Endothelial cell of umbilical vein (primary cell): Measurements from ENCODE around the gene RTCA. TPM values are rescaled to one million over a fixed set of nuclear protein-coding genes. Genes with fewer than 3 reads are reported as not detected.

ENCODE experiments used
- BruUV-seq: library from RNA; stranded (reverse); fragments of 400-500 nt; replicated peaks from 2 replicates; lab custom pipeline; 2021; lab: Mats Ljungman, UMichigan
- CTCF ChIA-PET: fragments of 300-600, 350-600 bp; sonication (Branson Sonifier 250); formaldehyde crosslinking; loops from one replicate; lab custom pipeline; 2021; ENCODE audit warnings: antibody characterized with exemption, inconsistent platforms; lab: Charles Lee
- POLR2A ChIA-PET: fragments of 300-600, 350-600 bp; sonication (Branson Sonifier 250); formaldehyde crosslinking; loops from one replicate; lab custom pipeline; 2021; ENCODE audit warnings: antibody characterized with exemption, inconsistent platforms; lab: Charles Lee
- DNase-seq: peaks from one replicate; pipeline ENCODE4 v3.0.0-alpha.2; 2011; ENCODE audit warnings: low read depth, low spot score
- FAIRE-seq: peaks from 2 replicates; lab custom pipeline; 2011; peaks lifted over from hg19 to GRCh38; lab: Jason Lieb, UNC
- H2AFZ ChIP-seq: 2 replicates; pipeline ENCODE4 v1.6.0; 2012; ENCODE audit warnings: low read depth, low read length, control low read depth, inconsistent platforms
- H3K27ac ChIP-seq: 2 replicates; pipeline ENCODE4 v1.5.1; 2011; ENCODE audit warnings: low read depth, mild to moderate bottlenecking, control low read depth, low read length, moderate library complexity; ENCODE audit not compliant: insufficient read depth
- H3K27me3 ChIP-seq, 2 experiments: 2 replicates each; pipeline versions ENCODE4 v1.6.0 to v1.6.1; 2011; ENCODE audit warnings: low read length in 2 of 2, mixed read lengths in 1 of 2; ENCODE audit not compliant: control insufficient read depth in 2 of 2, insufficient read depth in 2 of 2
- H3K36me3 ChIP-seq, 2 experiments: 2 replicates in 1 of 2; 3 replicates in 1 of 2; pipeline ENCODE4 v1.5.1; 2011; ENCODE audit warnings: low read length in 2 of 2, mild to moderate bottlenecking in 1 of 2, moderate library complexity in 1 of 2; ENCODE audit not compliant: control insufficient read depth in 2 of 2, insufficient read depth in 2 of 2; ENCODE audit errors: extremely low read depth in 1 of 2
- H3K4me1 ChIP-seq: 3 replicates; pipeline ENCODE4 v1.5.1; 2011; ENCODE audit warnings: mild to moderate bottlenecking, low read length; ENCODE audit not compliant: control insufficient read depth, insufficient read depth; ENCODE audit errors: extremely low read depth
- H3K4me2 ChIP-seq: 2 replicates; pipeline ENCODE4 v1.6.1; 2011; ENCODE audit warnings: low read length, control low read depth, mixed read lengths; ENCODE audit not compliant: insufficient read depth
- H3K4me3 ChIP-seq, 3 experiments: fragments of 200-600 bp in 1 of 3; sonication (generic), shearing (Covaris generic) in 1 of 3; replicated peaks in 1 of 3; 2 replicates each; pipeline ENCODE4 v1.5.1; 2011 to 2016; ENCODE audit warnings: control low read depth in 3 of 3, low read length in 3 of 3, mild to moderate bottlenecking in 2 of 3, inconsistent platforms in 1 of 3, low read depth in 1 of 3, moderate library complexity in 1 of 3; ENCODE audit not compliant: insufficient read depth in 1 of 3
- H3K79me2 ChIP-seq: 2 replicates; pipeline ENCODE4 v1.6.0; 2012; ENCODE audit warnings: low read length, inconsistent platforms; ENCODE audit not compliant: control insufficient read depth, insufficient read depth
- H3K9ac ChIP-seq: replicated peaks from 2 replicates; pipeline ENCODE3; 2011; ENCODE audit warnings: low read length, control low read depth; ENCODE audit not compliant: insufficient read depth; ENCODE audit errors: extremely low read depth
- H3K9me1 ChIP-seq: replicated peaks from 3 replicates; pipeline ENCODE4 v1.6.0; 2011; ENCODE audit warnings: mild to moderate bottlenecking, low read length; ENCODE audit not compliant: control insufficient read depth, insufficient read depth; ENCODE audit errors: extremely low read depth
- H3K9me3 ChIP-seq: replicated peaks from 2 replicates; pipeline ENCODE4 v1.5.1; 2012; ENCODE audit warnings: low read length, inconsistent platforms; ENCODE audit not compliant: control insufficient read depth, insufficient read depth
- H4K20me1 ChIP-seq: replicated peaks from 2 replicates; pipeline ENCODE3; 2011; ENCODE audit warnings: mild to moderate bottlenecking, low read length; ENCODE audit not compliant: control insufficient read depth, insufficient read depth; ENCODE audit errors: extremely low read depth
- EZH2 ChIP-seq: IDR thresholded peaks from 2 replicates; pipeline ENCODE4 v1.6.1; 2012; ENCODE audit warnings: borderline replicate concordance, low read depth, mild to moderate bottlenecking, moderate library complexity, low read length, inconsistent platforms; ENCODE audit not compliant: severe bottlenecking
- FOS ChIP-seq: IDR thresholded peaks from 2 replicates; pipeline ENCODE4 v1.6.1; 2011; ENCODE audit warnings: mild to moderate bottlenecking, low read length, moderate library complexity, borderline replicate concordance; ENCODE audit not compliant: insufficient read depth
- GATA2 ChIP-seq: IDR thresholded peaks from 2 replicates; pipeline ENCODE4 v1.7.0; 2011; ENCODE audit warnings: low read depth, mild to moderate bottlenecking, moderate library complexity, mixed read lengths, low read length; ENCODE audit not compliant: insufficient read length, insufficient read depth
- JUN ChIP-seq: IDR thresholded peaks from 2 replicates; pipeline ENCODE4 v1.6.1; 2011; ENCODE audit warnings: borderline replicate concordance, low read depth; ENCODE audit not compliant: insufficient read length, insufficient read depth
- MYC ChIP-seq: IDR thresholded peaks from one replicate; pipeline ENCODE4 v1.6.1; 2011; ENCODE audit warnings: mild to moderate bottlenecking, low read depth, low read length
- POLR2A ChIP-seq: IDR thresholded peaks from 2 replicates; pipeline ENCODE4 v1.6.1; 2012; ENCODE audit warnings: low read depth, mild to moderate bottlenecking, control low read depth, low read length
- POLR2AphosphoS5 ChIP-seq: IDR thresholded peaks from 2 replicates; pipeline ENCODE4 v1.6.1; 2012; ENCODE audit warnings: low read depth, mild to moderate bottlenecking, control low read depth, low read length, moderate library complexity; ENCODE audit not compliant: insufficient read depth
- dilution Hi-C: fragments of 300-500 bp; cut with MboI; formaldehyde crosslinking; loops from one replicate; pipeline ENCODE4 v1.15.0; 2019; ENCODE audit warnings: low sequenced_read_pairs; ENCODE audit not compliant: extremely low pct_ligation_motif_present
- intact Hi-C: fragments of 100-400 bp; cut with micrococcal nuclease; formaldehyde crosslinking; loops from one replicate; pipeline ENCODE4 v1.10.0; 2022
- polyA plus RNA-seq, 4 experiments: library from polyadenylated mRNA; depleted of rRNA in 3 of 4; stranded (reverse) in 3 of 4; unstranded in 1 of 4; fragments of >200 nt; gene quantifications; 2 replicates each; pipeline versions ENCODE4 v1.2.1 to v1.2.3, GENCODE V29; 2011 to 2012; ENCODE audit warnings: missing spikeins in 1 of 4
- total RNA-seq: library from RNA; stranded (reverse); gene quantifications from 2 replicates; pipeline ENCODE4 v1.2.3, GENCODE V29; 2021
- TF ChIP-seq, protein P1 (sequence below): IDR thresholded peaks from 2 replicates; pipeline ENCODE4 v1.6.1; 2011; ENCODE audit not compliant: insufficient read depth, insufficient read length
- TF ChIP-seq, protein P2 (sequence below), 2 donors: IDR thresholded peaks; 1 replicate in 1 of 2; 2 replicates in 1 of 2; pipeline ENCODE4 v1.5.1; 2011; ENCODE audit warnings: low read length in 2 of 2, mild to moderate bottlenecking in 2 of 2, moderate library complexity in 2 of 2, control low read depth in 1 of 2, inconsistent platforms in 1 of 2, low read depth in 1 of 2; ENCODE audit not compliant: insufficient read depth in 1 of 2; ENCODE audit errors: extremely low read depth in 1 of 2

The RTCA gene
- total and polyA plus RNA-seq, 2 donors (not counting 3 experiments of a cell fraction or from before 2014, with no cell fraction given), result 20.3 to 46.6 TPM

DNA sequence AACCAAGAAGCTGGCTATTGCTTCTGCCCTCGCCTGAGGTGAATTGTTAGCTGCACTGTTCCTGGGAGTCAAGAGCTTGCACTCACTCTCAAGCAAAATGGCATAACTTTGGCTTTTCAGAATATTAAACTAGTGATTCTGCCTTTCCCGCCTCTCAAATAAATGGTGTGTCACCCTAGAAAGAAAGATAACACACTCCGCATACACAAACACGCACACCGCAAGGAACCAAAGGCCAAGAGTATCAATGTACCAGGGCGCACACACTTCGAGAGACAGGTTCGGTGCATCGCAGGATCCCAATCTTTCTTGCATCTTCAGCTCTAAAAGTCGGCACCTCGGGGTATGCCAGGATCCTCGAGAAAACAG lies 470 bp upstream of the RTCA start:
- POLR2A ChIA-PET, result interaction anchor here (0.6 to 2.0 kb wide), 5 partner anchors 24 to 167 kb away, joined by 3 to 6 read pairs (median 3); partner anchors contain the start of gene CDC14A
- peaks cover 36% of the 10 kb centered on the region for H3K79me2 ChIP-seq
- H3K9ac ChIP-seq, result peak overlapping the region; percentile 78
- dilution Hi-C loops (no loop called here), intact Hi-C loops (loop anchor here (5.0 kb wide), 1 partner anchor 192 kb away; no protein-coding TSS in a partner anchor)
- CTCF ChIA-PET, result interaction anchor here (0.6 to 2.6 kb wide), 11 partner anchors 15 to 603 kb away, joined by 3 to 13 read pairs (median 6); partner anchors contain the start of genes CDC14A and DBT
- H3K36me3 ChIP-seq, result peaks cover 6 to 15% of the 10 kb centered on the region in 2 experiments
- H3K4me2 ChIP-seq, result peak overlapping the region; percentile 89
- FAIRE-seq (no peak), DNase-seq (no peak)
- no peaks in the 10 kb centered on the region for H3K9me1 ChIP-seq
- H4K20me1 ChIP-seq, result no peaks in the 10 kb centered on the region
- no peaks in the 10 kb centered on the region for H3K27me3 ChIP-seq
- peaks cover 19% of the 10 kb centered on the region for H3K4me1 ChIP-seq
- peak overlapping the region; percentile 97 for H2AFZ ChIP-seq
- TF ChIP-seq POLR2A (no peak), EZH2 (no peak), POLR2AphosphoS5 (no peak), JUN (no peak), GATA2 (no peak), MYC (no peak), FOS (no peak)
- TF ChIP-seq, protein P1, sequence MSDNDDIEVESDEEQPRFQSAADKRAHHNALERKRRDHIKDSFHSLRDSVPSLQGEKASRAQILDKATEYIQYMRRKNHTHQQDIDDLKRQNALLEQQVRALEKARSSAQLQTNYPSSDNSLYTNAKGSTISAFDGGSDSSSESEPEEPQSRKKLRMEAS, result no peak
- TF ChIP-seq, protein P2, sequence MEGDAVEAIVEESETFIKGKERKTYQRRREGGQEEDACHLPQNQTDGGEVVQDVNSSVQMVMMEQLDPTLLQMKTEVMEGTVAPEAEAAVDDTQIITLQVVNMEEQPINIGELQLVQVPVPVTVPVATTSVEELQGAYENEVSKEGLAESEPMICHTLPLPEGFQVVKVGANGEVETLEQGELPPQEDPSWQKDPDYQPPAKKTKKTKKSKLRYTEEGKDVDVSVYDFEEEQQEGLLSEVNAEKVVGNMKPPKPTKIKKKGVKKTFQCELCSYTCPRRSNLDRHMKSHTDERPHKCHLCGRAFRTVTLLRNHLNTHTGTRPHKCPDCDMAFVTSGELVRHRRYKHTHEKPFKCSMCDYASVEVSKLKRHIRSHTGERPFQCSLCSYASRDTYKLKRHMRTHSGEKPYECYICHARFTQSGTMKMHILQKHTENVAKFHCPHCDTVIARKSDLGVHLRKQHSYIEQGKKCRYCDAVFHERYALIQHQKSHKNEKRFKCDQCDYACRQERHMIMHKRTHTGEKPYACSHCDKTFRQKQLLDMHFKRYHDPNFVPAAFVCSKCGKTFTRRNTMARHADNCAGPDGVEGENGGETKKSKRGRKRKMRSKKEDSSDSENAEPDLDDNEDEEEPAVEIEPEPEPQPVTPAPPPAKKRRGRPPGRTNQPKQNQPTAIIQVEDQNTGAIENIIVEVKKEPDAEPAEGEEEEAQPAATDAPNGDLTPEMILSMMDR (IDR thresholded peaks at IDR 0.05; ENCODE audit: extremely low read depth in 1 of 2, insufficient read depth in 1 of 2, low read depth in 1 of 2, low read length in 2 of 2), result no peak
- H3K9me3 ChIP-seq, result no peaks in the 10 kb centered on the region
- H3K27ac ChIP-seq, result peak overlapping the region; percentile 41
- H3K4me3 ChIP-seq, result peak overlapping the region; percentile 67 to 92 (median 86)
- BruUV-seq, result TSS peak; percentile 81
